ENCODE measurements around the gene PPP2R5E. TPM values are rescaled to one million over a fixed set of nuclear protein-coding genes. Genes with fewer than 3 reads are reported as not detected.
"Not testable (repeated sequence)": the region's sequence is repeated elsewhere in the genome, so short reads cannot be mapped to it uniquely, and the experiment has no call there.

Gene PPP2R5E
- total RNA-seq, 1 donor from 2014 or later, result 72.0 TPM

- H3K9me3 Mint-ChIP-seq, result no peaks in the 10 kb centered on the region
- no peak overlapping the region for H3K27ac ChIP-seq
- no peak overlapping the region for H3K4me2 ChIP-seq
- no peak overlapping the region for H3K9ac ChIP-seq
- peaks cover 39% of the 10 kb centered on the region for H3K36me3 Mint-ChIP-seq
- no peaks in the 10 kb centered on the region for H3K4me1 Mint-ChIP-seq
- no peak overlapping the region for H3K4me3 ChIP-seq
- no peak overlapping the region for H2AFZ ChIP-seq (replicated peaks)
- H3F3A ChIP-seq (ENCODE audit: low read depth), result no peaks in the 10 kb centered on the region
- no peaks in the 10 kb centered on the region for H4K20me1 ChIP-seq (ENCODE audit: low read depth)
- H3K4me1 ChIP-seq, result no peaks in the 10 kb centered on the region
- H3K27me3 Mint-ChIP-seq (ENCODE audit: insufficient read depth, low read depth), result no peaks in the 10 kb centered on the region
- no peaks in the 10 kb centered on the region for H3K9me3 ChIP-seq (ENCODE audit: low read depth)
- no peaks in the 10 kb centered on the region for H3K79me2 ChIP-seq (ENCODE audit: low read depth)
- no peak overlapping the region for H3K4me3 Mint-ChIP-seq
- H3K27ac Mint-ChIP-seq, result no peak overlapping the region
- H3K36me3 ChIP-seq, result peaks cover 8% of the 10 kb centered on the region
- DNase-seq (ENCODE audit: low spot score), result no peak
- TF ChIP-seq CTCF (IDR thresholded peaks at IDR 0.05) (no peak), EZH2 (IDR thresholded peaks at IDR 0.05) (no peak), EZH2phosphoT487 (IDR thresholded peaks at IDR 0.05) (no peak)
- H3K27me3 ChIP-seq, result no peaks in the 10 kb centered on the region
Observed at GRCh38 chr14:63383776-63384367, 159.3 kb downstream of the PPP2R5E start.

- Histone ChIP-seq H3K4me1 (no peaks in the 10 kb centered on the region), H3K36me3 (peaks cover 14% of the 10 kb centered on the region), H3F3A (ENCODE audit: low read depth) (no peaks in the 10 kb centered on the region), H4K20me1 (ENCODE audit: low read depth) (no peaks in the 10 kb centered on the region), H3K9me3 (ENCODE audit: low read depth) (no peaks in the 10 kb centered on the region), H3K4me2 (no peak overlapping the region), H3K27ac (no peak overlapping the region), H3K4me3 (no peak overlapping the region), H2AFZ (replicated peaks) (no peak overlapping the region), H3K27me3 (no peaks in the 10 kb centered on the region), H3K79me2 (ENCODE audit: low read depth) (no peaks in the 10 kb centered on the region), H3K9ac (no peak overlapping the region)
- DNase-seq (ENCODE audit: low spot score), result no peak
- H3K36me3 Mint-ChIP-seq, result peaks cover 19% of the 10 kb centered on the region
- H3K9me3 Mint-ChIP-seq, result no peaks in the 10 kb centered on the region
- no peaks in the 10 kb centered on the region for H3K27me3 Mint-ChIP-seq (ENCODE audit: insufficient read depth, low read depth)
- no peaks in the 10 kb centered on the region for H3K4me1 Mint-ChIP-seq
- H3K27ac Mint-ChIP-seq, result no peak overlapping the region
- TF ChIP-seq CTCF (IDR thresholded peaks at IDR 0.05) (no peak), EZH2phosphoT487 (IDR thresholded peaks at IDR 0.05) (no peak), EZH2 (IDR thresholded peaks at IDR 0.05) (no peak)
- H3K4me3 Mint-ChIP-seq, result no peak overlapping the region
Observed at GRCh38 chr14:63378444-63378843, 164.7 kb downstream of the PPP2R5E start.

- peaks cover 2% of the 10 kb centered on the region for H3K27me3 Mint-ChIP-seq (ENCODE audit: insufficient read depth, low read depth)
- H3K36me3 Mint-ChIP-seq, result peaks cover 11% of the 10 kb centered on the region
- Histone ChIP-seq H3K27ac (no peak overlapping the region), H3K4me3 (no peak overlapping the region), H3K9ac (no peak overlapping the region), H3K4me2 (no peak overlapping the region), H3K36me3 (peaks cover 10% of the 10 kb centered on the region), H3K27me3 (no peaks in the 10 kb centered on the region), H3K79me2 (ENCODE audit: low read depth) (no peaks in the 10 kb centered on the region), H3K4me1 (no peaks in the 10 kb centered on the region), H3K9me3 (ENCODE audit: low read depth) (no peaks in the 10 kb centered on the region), H4K20me1 (ENCODE audit: low read depth) (no peaks in the 10 kb centered on the region), H2AFZ (replicated peaks) (no peak overlapping the region), H3F3A (ENCODE audit: low read depth) (no peaks in the 10 kb centered on the region)
- TF ChIP-seq EZH2phosphoT487 (IDR thresholded peaks at IDR 0.05), result no peak
- H3K4me1 Mint-ChIP-seq, result no peaks in the 10 kb centered on the region
- no peaks in the 10 kb centered on the region for H3K9me3 Mint-ChIP-seq
- H3K27ac Mint-ChIP-seq, result no peak overlapping the region
- H3K4me3 Mint-ChIP-seq, result no peak overlapping the region
- DNase-seq (ENCODE audit: low spot score), result no peak
Observed at GRCh38 chr14:63375769-63376168, 167.4 kb downstream of the PPP2R5E start.

GRCh38 chr14:63371613-63372012 is 171.6 kb downstream of the PPP2R5E start:
- H3K9me3 ChIP-seq (ENCODE audit: low read depth), result peaks cover 12% of the 10 kb centered on the region
- DNase-seq (ENCODE audit: low spot score); H3K27me3 Mint-ChIP-seq (ENCODE audit: insufficient read depth, low read depth); H3K9me3 Mint-ChIP-seq; H2AFZ ChIP-seq (replicated peaks); H3K27ac Mint-ChIP-seq; H3K27me3 ChIP-seq; H3F3A ChIP-seq (ENCODE audit: low read depth); H3K79me2 ChIP-seq (ENCODE audit: low read depth); H3K9ac ChIP-seq; H4K20me1 ChIP-seq (ENCODE audit: low read depth); H3K27ac ChIP-seq; H3K4me1 ChIP-seq; H3K4me1 Mint-ChIP-seq; H3K4me3 Mint-ChIP-seq; H3K4me2 ChIP-seq; H3K4me3 ChIP-seq: not testable (repeated sequence)
- peaks cover 20% of the 10 kb centered on the region for H3K36me3 ChIP-seq
- H3K36me3 Mint-ChIP-seq, result peaks cover 19% of the 10 kb centered on the region
